ENCODE measurements around the gene STAG3.

GRCh38 chr7:100167912-100168323 is 9.8 kb upstream of the STAG3 start:
- no peak for TF ChIP-seq GATA1 (IDR thresholded peaks at IDR 0.05; ENCODE audit: low read depth, low read length)
- TF ChIP-seq POLR2A (IDR thresholded peaks at IDR 0.05; ENCODE audit: low read length): no peak
